ENCODE data around the gene KLK3.

The KLK3 gene

GRCh38 chr19:50858886-50859285, 4.2 kb downstream of the KLK3 start:
- H2AK5ac ChIP-seq (ENCODE audit: low read length, severe bottlenecking) = no peak overlapping the region
- H4K8ac ChIP-seq (ENCODE audit: low read length) = no peak overlapping the region
- H3K23ac ChIP-seq (ENCODE audit: low read length in 2 of 2) = no peak overlapping the region
- no peak overlapping the region for H2BK12ac ChIP-seq (ENCODE audit: low read length in 2 of 2)
- H3K36me3 ChIP-seq (ENCODE audit: control insufficient read depth in 1 of 2, insufficient read depth in 2 of 2, low read depth in 1 of 2, low read length in 2 of 2) = no peaks in the 10 kb centered on the region
- H3K4me3 ChIP-seq (ENCODE audit: insufficient read depth in 1 of 2, low read depth in 1 of 2, low read length in 2 of 2) = no peak overlapping the region
- H3K4me2 ChIP-seq (ENCODE audit: low read length, poor library complexity, severe bottlenecking) = no peak overlapping the region
- no peak for DNase-seq
- H3K14ac ChIP-seq (ENCODE audit: low read length in 2 of 2) = no peak overlapping the region
- no peak overlapping the region for H2BK15ac ChIP-seq (ENCODE audit: low read depth, poor library complexity, severe bottlenecking)
- no peak overlapping the region for H4K91ac ChIP-seq (ENCODE audit: low read length)
- no peak overlapping the region for H3K9ac ChIP-seq (ENCODE audit: low read length)
- H3K79me1 ChIP-seq (replicated peaks; ENCODE audit: low read length, poor library complexity, severe bottlenecking) = no peaks in the 10 kb centered on the region
- H3K9me3 ChIP-seq (ENCODE audit: control insufficient read depth, low read length) = peaks cover 3% of the 10 kb centered on the region
- H2BK120ac ChIP-seq (ENCODE audit: low read depth, low read length) = no peak overlapping the region
- WGBS = 44% methylated on average over 7 of the region's 7 CpGs
- peak overlapping the region; percentile 7 for H2AFZ ChIP-seq (ENCODE audit: low read depth, low read length)
- no peak overlapping the region for H2BK5ac ChIP-seq (ENCODE audit: low read depth, low read length, poor library complexity, severe bottlenecking)
- H3K18ac ChIP-seq (ENCODE audit: low read depth in 1 of 2, low read length in 2 of 2) = no peak overlapping the region
- H3K27me3 ChIP-seq (ENCODE audit: control insufficient read depth in 1 of 2, insufficient read depth in 1 of 2, low read length in 2 of 2) = peaks cover 0 to 63% of the 10 kb centered on the region in 2 experiments
- H3K4ac ChIP-seq (ENCODE audit: low read depth in 1 of 2, low read length in 2 of 2) = no peak overlapping the region
- H3K27ac ChIP-seq (ENCODE audit: low read length, poor library complexity, severe bottlenecking) = no peak overlapping the region
- no peaks in the 10 kb centered on the region for H3K4me1 ChIP-seq (ENCODE audit: control insufficient read depth, insufficient read depth, low read depth, low read length)

GRCh38 chr19:50859849-50860248, 5.1 kb downstream of the KLK3 start:
- H2BK120ac ChIP-seq (ENCODE audit: low read depth, low read length) = no peak overlapping the region
- no peaks in the 10 kb centered on the region for H3K79me1 ChIP-seq (replicated peaks; ENCODE audit: low read length, poor library complexity, severe bottlenecking)
- peaks cover 0 to 58% of the 10 kb centered on the region in 2 experiments for H3K27me3 ChIP-seq (ENCODE audit: control insufficient read depth in 1 of 2, insufficient read depth in 1 of 2, low read length in 2 of 2)
- no peak overlapping the region for H3K4ac ChIP-seq (ENCODE audit: low read depth in 1 of 2, low read length in 2 of 2)
- H2AFZ ChIP-seq (ENCODE audit: low read depth, low read length) = no peak overlapping the region
- no peak for DNase-seq
- H3K27ac ChIP-seq (ENCODE audit: low read length, poor library complexity, severe bottlenecking) = no peak overlapping the region
- no peak overlapping the region for H2BK15ac ChIP-seq (ENCODE audit: low read depth, poor library complexity, severe bottlenecking)
- H3K9me3 ChIP-seq (ENCODE audit: control insufficient read depth, low read length) = peaks cover 3% of the 10 kb centered on the region
- no peak overlapping the region for H2BK12ac ChIP-seq (ENCODE audit: low read length in 2 of 2)
- 36% methylated on average over 4 of the region's 4 CpGs for WGBS
- H4K91ac ChIP-seq (ENCODE audit: low read length) = no peak overlapping the region
- no peaks in the 10 kb centered on the region for H3K4me1 ChIP-seq (ENCODE audit: control insufficient read depth, insufficient read depth, low read depth, low read length)
- H3K36me3 ChIP-seq (ENCODE audit: control insufficient read depth in 1 of 2, insufficient read depth in 2 of 2, low read depth in 1 of 2, low read length in 2 of 2) = no peaks in the 10 kb centered on the region
- no peak overlapping the region for H3K14ac ChIP-seq (ENCODE audit: low read length in 2 of 2)
- no peak overlapping the region for H2BK5ac ChIP-seq (ENCODE audit: low read depth, low read length, poor library complexity, severe bottlenecking)
- H4K8ac ChIP-seq (ENCODE audit: low read length) = no peak overlapping the region
- H3K9ac ChIP-seq (ENCODE audit: low read length) = no peak overlapping the region
- no peak overlapping the region for H2AK5ac ChIP-seq (ENCODE audit: low read length, severe bottlenecking)
- H3K18ac ChIP-seq (ENCODE audit: low read depth in 1 of 2, low read length in 2 of 2) = no peak overlapping the region
- no peak overlapping the region for H3K4me2 ChIP-seq (ENCODE audit: low read length, poor library complexity, severe bottlenecking)
- no peak overlapping the region for H3K23ac ChIP-seq (ENCODE audit: low read length in 2 of 2)
- H3K4me3 ChIP-seq (ENCODE audit: insufficient read depth in 1 of 2, low read depth in 1 of 2, low read length in 2 of 2) = no peak overlapping the region

GRCh38 chr19:50861010-50861409, 6.3 kb downstream of the KLK3 start:
- Histone ChIP-seq H3K14ac (ENCODE audit: low read length in 2 of 2) (no peak overlapping the region), H3K27ac (ENCODE audit: low read length, poor library complexity, severe bottlenecking) (no peak overlapping the region), H2AFZ (ENCODE audit: low read depth, low read length) (no peak overlapping the region), H2BK15ac (ENCODE audit: low read depth, poor library complexity, severe bottlenecking) (no peak overlapping the region), H3K9ac (ENCODE audit: low read length) (no peak overlapping the region), H2BK5ac (ENCODE audit: low read depth, low read length, poor library complexity, severe bottlenecking) (no peak overlapping the region), H3K4me2 (ENCODE audit: low read length, poor library complexity, severe bottlenecking) (no peak overlapping the region), H4K91ac (ENCODE audit: low read length) (no peak overlapping the region), H3K79me1 (replicated peaks; ENCODE audit: low read length, poor library complexity, severe bottlenecking) (no peaks in the 10 kb centered on the region), H2BK12ac (ENCODE audit: low read length in 2 of 2) (no peak overlapping the region), H3K36me3 (ENCODE audit: control insufficient read depth in 1 of 2, insufficient read depth in 2 of 2, low read depth in 1 of 2, low read length in 2 of 2) (no peaks in the 10 kb centered on the region), H3K27me3 (ENCODE audit: control insufficient read depth in 1 of 2, insufficient read depth in 1 of 2, low read length in 2 of 2) (peaks cover 0 to 49% of the 10 kb centered on the region in 2 experiments), H3K23ac (ENCODE audit: low read length in 2 of 2) (no peak overlapping the region), H2BK120ac (ENCODE audit: low read depth, low read length) (no peak overlapping the region), H3K4me1 (ENCODE audit: control insufficient read depth, insufficient read depth, low read depth, low read length) (no peaks in the 10 kb centered on the region), H2AK5ac (ENCODE audit: low read length, severe bottlenecking) (no peak overlapping the region), H3K4ac (ENCODE audit: low read depth in 1 of 2, low read length in 2 of 2) (no peak overlapping the region), H4K8ac (ENCODE audit: low read length) (no peak overlapping the region), H3K18ac (ENCODE audit: low read depth in 1 of 2, low read length in 2 of 2) (no peak overlapping the region), H3K4me3 (ENCODE audit: insufficient read depth in 1 of 2, low read depth in 1 of 2, low read length in 2 of 2) (no peak overlapping the region), H3K9me3 (ENCODE audit: control insufficient read depth, low read length) (peaks cover 3% of the 10 kb centered on the region)
- 52% methylated on average over 5 of the region's 5 CpGs for WGBS
- no peak for DNase-seq

- Histone ChIP-seq H3K4ac (ENCODE audit: low read depth in 1 of 2, low read length in 2 of 2) (no peak overlapping the region), H2AFZ (ENCODE audit: low read depth, low read length) (no peak overlapping the region), H3K4me3 (ENCODE audit: insufficient read depth in 1 of 2, low read depth in 1 of 2, low read length in 2 of 2) (no peak overlapping the region), H4K8ac (ENCODE audit: low read length) (no peak overlapping the region), H3K79me1 (replicated peaks; ENCODE audit: low read length, poor library complexity, severe bottlenecking) (no peaks in the 10 kb centered on the region), H2BK5ac (ENCODE audit: low read depth, low read length, poor library complexity, severe bottlenecking) (no peak overlapping the region), H3K27ac (ENCODE audit: low read length, poor library complexity, severe bottlenecking) (no peak overlapping the region), H3K27me3 (ENCODE audit: control insufficient read depth in 1 of 2, insufficient read depth in 1 of 2, low read length in 2 of 2) (peaks cover 0 to 47% of the 10 kb centered on the region in 2 experiments), H3K9ac (ENCODE audit: low read length) (no peak overlapping the region), H2BK15ac (ENCODE audit: low read depth, poor library complexity, severe bottlenecking) (no peak overlapping the region), H3K23ac (ENCODE audit: low read length in 2 of 2) (no peak overlapping the region), H3K36me3 (ENCODE audit: control insufficient read depth in 1 of 2, insufficient read depth in 2 of 2, low read depth in 1 of 2, low read length in 2 of 2) (no peaks in the 10 kb centered on the region), H3K4me2 (ENCODE audit: low read length, poor library complexity, severe bottlenecking) (no peak overlapping the region), H3K18ac (ENCODE audit: low read depth in 1 of 2, low read length in 2 of 2) (no peak overlapping the region), H3K9me3 (ENCODE audit: control insufficient read depth, low read length) (peaks cover 3% of the 10 kb centered on the region), H2AK5ac (ENCODE audit: low read length, severe bottlenecking) (no peak overlapping the region), H3K4me1 (ENCODE audit: control insufficient read depth, insufficient read depth, low read depth, low read length) (no peaks in the 10 kb centered on the region), H2BK120ac (ENCODE audit: low read depth, low read length) (no peak overlapping the region), H2BK12ac (ENCODE audit: low read length in 2 of 2) (no peak overlapping the region), H4K91ac (ENCODE audit: low read length) (no peak overlapping the region), H3K14ac (ENCODE audit: low read length in 2 of 2) (no peak overlapping the region)
- 76% methylated on average over 6 of the region's 7 CpGs for WGBS
- DNase-seq = no peak
Measured at GRCh38 chr19:50861496-50862286, 7.0 kb downstream of the KLK3 start.
